Activated CD4-positive, alpha-beta T cell treated with anti-CD3 and anti-CD28 coated beads, Interleukin-2, amount 50 U/mL, for 24 hours (primary cell): Measurements from ENCODE around the gene OR14A16.

Experiments used
- DNase-seq, 2 donors: peaks; one replicate each; pipeline ENCODE4 v3.0.0-alpha.2; 2020; ENCODE audit warnings: low read depth in 1 of 2, low spot score in 1 of 2

Gene OR14A16, protein sequence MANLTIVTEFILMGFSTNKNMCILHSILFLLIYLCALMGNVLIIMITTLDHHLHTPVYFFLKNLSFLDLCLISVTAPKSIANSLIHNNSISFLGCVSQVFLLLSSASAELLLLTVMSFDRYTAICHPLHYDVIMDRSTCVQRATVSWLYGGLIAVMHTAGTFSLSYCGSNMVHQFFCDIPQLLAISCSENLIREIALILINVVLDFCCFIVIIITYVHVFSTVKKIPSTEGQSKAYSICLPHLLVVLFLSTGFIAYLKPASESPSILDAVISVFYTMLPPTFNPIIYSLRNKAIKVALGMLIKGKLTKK

GRCh38 chr1:247824023-247824422 is at the start of gene OR14A16:
TSS of gene OR14A16 (minus strand) at chr1:247824119. CDS start at chr1:247815729, 8,390 bp downstream.
- no peak for DNase-seq

DNA sequence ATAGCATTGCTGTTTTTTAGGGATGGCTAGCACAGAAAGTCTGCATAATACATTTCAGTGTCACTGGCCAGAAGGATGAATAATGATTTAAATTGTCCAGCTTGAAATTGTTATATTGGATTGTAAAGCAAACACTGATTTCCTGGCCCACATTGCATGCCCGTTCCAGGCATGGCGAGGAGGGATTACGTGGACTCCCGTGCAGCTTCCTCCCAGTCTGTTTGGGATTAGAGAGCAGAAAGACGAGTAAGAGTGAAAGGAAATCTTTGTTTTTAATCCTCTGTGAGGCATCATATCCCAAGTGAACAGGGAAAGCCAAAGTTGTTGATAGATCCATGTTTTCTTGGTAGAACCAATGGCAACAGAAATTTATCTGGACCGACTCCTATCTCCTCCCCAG is 41.5 kb upstream of the OR14A16 start:
- no peak for DNase-seq

DNA sequence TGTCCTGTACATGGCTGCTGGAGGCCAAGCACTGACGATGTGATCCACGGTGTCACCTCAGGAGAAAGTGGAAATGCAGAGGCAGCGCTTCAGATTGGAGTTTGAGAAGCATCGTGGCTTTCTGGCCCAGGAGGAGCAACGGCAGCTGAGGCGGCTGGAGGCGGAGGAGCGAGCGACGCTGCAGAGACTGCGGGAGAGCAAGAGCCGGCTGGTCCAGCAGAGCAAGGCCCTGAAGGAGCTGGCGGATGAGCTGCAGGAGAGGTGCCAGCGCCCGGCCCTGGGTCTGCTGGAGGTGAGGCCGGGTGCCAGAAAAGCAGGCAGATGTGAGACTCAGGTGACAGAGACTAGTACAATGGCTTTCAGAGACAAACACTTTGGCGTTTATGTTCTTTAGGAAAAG is 40.7 kb upstream of the OR14A16 start:
- no peak for DNase-seq

DNA sequence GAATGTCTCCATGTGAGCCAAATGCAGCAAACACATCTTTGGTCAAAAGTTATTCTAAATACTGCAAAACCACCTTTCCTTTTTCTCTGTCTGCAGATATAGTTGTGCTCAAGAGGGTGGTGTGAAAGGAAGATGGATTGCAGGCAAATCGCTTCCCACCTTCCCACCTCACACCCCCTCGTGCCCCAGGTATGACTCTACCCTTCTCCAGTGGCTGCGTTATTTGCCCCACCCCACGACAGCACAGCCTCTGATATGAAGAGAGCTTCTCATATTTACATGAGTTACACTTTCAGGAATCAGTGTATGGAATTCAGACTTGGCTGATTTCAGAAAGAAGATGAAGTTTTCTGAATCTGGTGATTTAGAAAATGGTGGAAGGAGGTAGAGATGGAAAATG is 38.8 kb upstream of the OR14A16 start:
- no peak for DNase-seq

GRCh38 chr1:247857985-247858619 is 34.2 kb upstream of the OR14A16 start:
- no peak for DNase-seq

DNA sequence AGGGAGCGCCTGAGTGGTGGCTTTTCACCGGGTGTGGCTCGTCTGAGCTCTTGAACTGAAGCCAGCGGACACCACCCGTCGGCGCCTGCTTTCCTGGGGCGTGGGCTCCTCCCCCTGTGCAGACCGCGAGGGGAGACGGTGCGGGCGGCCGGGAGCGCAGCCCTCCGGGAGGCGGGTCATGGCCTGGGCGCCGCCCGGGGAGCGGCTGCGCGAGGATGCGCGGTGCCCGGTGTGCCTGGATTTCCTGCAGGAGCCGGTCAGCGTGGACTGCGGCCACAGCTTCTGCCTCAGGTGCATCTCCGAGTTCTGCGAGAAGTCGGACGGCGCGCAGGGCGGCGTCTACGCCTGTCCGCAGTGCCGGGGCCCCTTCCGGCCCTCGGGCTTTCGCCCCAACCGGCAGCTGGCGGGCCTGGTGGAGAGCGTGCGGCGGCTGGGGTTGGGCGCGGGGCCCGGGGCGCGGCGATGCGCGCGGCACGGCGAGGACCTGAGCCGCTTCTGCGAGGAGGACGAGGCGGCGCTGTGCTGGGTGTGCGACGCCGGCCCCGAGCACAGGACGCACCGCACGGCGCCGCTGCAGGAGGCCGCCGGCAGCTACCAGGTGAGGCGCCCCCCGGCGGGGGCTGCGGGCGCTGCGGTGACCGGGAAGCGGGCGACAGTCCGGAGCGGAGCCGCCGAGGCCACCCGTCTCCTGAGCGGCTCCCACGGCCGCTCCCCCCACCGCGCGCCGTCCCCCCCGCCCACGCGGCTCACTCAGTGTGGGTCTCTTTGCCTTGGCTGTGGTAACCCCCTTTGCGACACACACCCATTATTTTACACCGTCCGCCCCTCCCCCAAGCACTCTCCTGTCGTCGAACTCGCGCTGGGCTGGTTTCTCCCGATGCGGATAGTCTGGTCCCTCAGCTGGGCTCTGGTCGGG is 33.4 kb upstream of the OR14A16 start, which contains the start of gene TRIM58:
TSS of gene TRIM58 (plus strand) at position 119 of the 916 bp plus-strand sequence. CDS start at position 179, 60 bp downstream.
- DNase-seq: no peak

DNA sequence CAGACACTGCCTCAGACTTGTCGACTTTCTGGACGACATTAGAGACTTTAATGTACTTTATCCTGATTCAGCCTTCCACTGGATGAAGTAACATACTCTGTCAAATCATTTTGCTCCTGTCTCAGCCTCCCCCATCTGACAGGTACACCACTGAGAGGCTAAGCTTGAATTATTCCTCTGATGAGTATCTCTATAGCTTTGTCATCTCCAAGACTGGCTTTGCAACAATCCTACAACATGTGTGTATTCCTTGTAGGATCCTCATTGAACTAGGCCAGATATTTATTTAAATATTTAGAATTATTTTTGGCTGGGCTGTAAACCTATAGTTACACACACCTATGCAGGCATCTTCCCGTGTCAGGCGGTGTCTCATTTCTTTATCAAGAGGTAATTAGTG is 32.0 kb upstream of the OR14A16 start:
- DNase-seq: no peak

- no peak for DNase-seq
Observed at GRCh38 chr1:247854899-247855545, 31.1 kb upstream of the OR14A16 start.

- no peak for DNase-seq
Observed at GRCh38 chr1:247849616-247850015, 25.7 kb upstream of the OR14A16 start.

DNA sequence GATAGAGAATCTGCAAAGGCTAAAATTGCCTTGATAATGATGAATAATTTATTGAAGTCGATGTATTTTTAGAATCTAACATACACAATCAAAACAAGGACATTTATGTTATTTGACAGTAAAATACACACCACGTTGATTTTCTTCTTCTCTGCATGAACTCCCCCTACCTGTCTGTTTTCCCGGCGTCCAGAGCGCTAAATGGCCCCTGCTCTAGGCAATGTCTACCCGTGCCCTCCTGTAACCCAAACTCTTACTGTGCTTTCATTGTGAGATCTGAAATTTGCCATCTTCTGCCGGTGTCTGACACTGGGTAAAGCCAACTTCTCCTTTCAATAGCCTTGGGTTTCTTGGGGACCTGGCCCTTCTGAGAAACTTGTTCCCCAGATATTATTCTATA is 24.4 kb upstream of the OR14A16 start:
- DNase-seq: no peak

DNA sequence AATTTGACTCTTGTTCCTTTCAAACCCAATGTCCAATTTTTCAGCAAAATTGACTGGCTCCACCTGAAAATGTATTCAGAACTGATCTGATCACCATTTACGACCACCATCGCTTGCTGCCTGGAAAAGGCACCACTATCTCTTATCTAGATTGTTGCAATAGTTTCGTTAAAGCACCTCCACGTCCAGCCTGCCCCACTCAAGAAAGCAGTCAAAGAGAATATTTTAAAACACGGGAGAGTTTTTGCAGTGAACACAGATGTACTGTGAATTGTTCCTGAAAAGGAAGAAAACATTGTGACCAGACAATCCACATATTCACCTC is 21.7 kb upstream of the OR14A16 start:
- DNase-seq: no peak

DNA sequence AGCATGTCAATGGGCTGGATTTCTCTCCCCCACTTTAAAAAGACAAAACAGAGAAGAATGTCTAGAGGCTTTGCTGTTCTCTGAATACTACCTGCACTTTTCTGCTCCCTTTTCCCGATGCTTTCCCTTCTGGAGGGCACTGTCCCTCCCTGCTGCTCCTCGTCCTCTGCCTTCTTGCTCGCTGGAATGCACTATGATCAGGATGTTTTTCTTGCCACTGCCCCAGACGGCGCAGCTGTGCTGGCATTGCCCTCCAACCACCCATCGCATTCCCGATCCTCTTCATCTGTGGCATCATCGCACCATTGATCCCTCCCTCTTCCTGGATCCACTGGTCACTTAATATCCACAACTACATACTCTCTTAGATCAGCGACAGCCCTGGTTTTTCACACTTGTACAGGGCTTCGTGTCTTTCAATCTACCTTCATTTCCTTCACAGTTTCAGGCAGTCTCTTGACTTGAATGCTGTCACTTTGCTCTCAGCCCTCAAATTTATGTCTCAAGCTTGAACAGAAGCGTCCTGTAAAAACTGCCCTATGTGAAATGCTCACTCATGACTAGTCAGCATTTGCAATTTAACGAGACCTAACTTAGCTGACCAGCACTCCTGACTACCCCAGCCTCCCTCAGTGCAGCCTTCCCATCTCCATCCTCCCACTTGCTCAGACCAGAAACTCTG is 21.2 kb upstream of the OR14A16 start:
- no peak for DNase-seq

- no peak for DNase-seq
Observed at GRCh38 chr1:247843411-247843810, 19.5 kb upstream of the OR14A16 start.

- DNase-seq: no peak
Observed at GRCh38 chr1:247841796-247842195, 17.9 kb upstream of the OR14A16 start, which contains the start of gene OR11L1. TSS of gene OR11L1 (minus strand) at chr1:247841896. CDS start at chr1:247841896, 0 bp downstream.

DNA sequence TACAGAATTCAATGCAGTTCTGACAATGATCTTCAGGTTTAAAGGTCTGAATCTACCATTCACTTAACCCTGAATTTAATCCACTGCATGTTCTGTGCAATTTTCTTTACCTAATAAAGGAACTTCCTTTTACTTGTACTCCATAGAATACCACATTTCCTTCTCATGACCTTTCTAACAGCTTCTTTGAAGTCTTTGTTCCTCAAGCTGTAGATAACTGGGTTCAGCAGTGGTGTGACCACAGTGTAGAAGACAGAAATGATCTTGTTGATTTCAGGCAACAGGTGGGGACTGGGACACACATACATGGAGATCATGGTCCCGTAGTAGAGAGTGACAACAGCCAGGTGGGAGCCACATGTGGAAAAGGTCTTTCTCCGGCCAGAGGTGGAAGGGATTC is 16.9 kb upstream of the OR14A16 start:
- no peak for DNase-seq

GRCh38 chr1:247833601-247834000 is 9.7 kb upstream of the OR14A16 start:
- no peak for DNase-seq

DNA sequence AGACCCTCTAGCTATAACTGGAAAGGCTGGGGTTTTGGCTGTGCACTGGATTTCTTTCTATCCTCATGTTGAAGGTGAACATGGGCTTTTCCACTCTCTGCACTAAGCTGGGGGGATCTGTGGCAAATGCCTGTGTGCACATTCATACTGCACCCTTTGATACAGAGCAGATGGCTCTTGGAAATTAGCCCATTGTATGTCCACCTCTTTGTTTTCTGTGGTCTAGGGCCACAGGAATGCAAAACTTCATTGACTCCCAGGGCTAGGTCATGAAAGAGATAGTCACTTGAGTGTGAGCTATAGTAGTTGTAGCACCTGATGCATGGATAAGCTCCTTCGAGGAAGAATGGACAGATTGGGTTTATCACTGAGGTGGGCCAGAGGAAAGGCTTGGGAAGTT is 5.7 kb upstream of the OR14A16 start:
- no peak for DNase-seq

DNA sequence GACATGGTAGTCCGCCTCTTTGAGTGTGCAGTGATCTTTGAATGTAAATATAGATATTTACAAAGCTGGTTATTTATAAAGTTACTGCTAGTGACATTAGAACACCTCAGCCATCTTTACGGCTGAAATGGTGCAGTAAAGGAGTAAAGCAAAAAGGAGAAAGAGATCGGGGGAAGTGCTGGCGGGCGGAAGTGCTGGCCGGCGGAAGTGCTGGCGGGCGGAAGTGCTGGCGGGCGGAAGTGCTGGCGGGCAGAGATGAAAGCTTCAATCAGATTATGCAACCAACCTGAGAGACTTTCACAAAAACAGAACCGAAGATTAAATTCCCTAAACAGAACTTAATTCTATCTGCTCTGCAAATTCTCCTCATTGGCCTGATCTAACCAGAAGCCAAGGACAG is 1.4 kb upstream of the OR14A16 start:
- DNase-seq: no peak

DNA sequence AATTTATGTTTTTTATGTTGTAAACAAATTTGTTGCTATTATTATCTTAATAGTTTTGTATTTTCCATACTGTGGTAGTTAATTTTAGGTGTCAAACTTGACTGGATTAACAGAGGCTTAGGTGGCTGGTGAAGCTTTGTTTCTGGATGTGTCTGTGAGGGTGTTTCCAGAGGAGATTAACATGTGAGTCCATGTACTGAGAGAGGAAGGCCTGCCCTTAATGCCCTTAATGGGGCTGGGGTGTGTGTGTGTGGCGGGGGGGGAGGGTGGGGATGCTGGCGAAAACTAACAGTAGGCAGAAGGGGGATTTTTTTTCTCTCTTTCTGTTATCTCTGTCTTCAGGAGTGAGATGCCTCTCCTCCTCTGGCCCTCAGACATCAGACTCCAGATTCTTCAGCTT is 1.9 kb downstream of the OR14A16 start:
- DNase-seq: no peak

- DNase-seq: no peak
Observed at GRCh38 chr1:247812637-247813036, 11.3 kb downstream of the OR14A16 start.

DNA sequence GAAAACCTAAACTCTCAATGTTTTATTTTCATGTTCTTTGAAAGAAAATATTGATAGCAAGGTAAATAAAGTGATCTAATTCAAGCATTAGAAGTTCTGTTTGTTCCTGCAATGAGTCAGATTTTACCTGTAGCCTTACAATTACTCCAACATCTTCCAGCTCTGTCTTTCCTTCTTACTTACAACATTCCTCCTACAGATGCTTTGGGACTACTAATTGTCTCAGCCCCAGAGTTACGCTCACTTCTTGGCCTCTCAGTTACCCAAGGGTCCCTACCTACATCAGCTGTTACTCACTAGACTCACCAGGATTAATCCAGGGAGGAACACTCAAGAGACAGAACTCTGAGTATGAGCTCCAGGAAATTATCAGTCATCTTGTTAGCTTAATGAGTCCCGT is 26.4 kb downstream of the OR14A16 start:
- DNase-seq: no peak
